Measurements from ENCODE around the gene TARS1.

Gene TARS1

GRCh38 chr5:33476992-33477391, 36.2 kb downstream of the TARS1 start:
- no peaks in the 10 kb centered on the region for H3K27me3 ChIP-seq (ENCODE audit: insufficient read depth, low read depth)
- no peak overlapping the region for H3K9ac ChIP-seq
- no peaks in the 10 kb centered on the region for H4K20me1 ChIP-seq (ENCODE audit: insufficient read depth)
- H3K79me2 ChIP-seq (ENCODE audit: insufficient read depth, low read depth) = no peaks in the 10 kb centered on the region
- no peaks in the 10 kb centered on the region for H3K4me1 ChIP-seq (ENCODE audit: low read depth, poor library complexity, severe bottlenecking)
- no peaks in the 10 kb centered on the region for H3K36me3 ChIP-seq (ENCODE audit: insufficient read depth)
- H3K4me3 ChIP-seq (IDR thresholded peaks at IDR 0.05; ENCODE audit: insufficient read depth, low read depth, low read length) = no peak overlapping the region
- no peak overlapping the region for H3K27ac ChIP-seq
- no peak for TF ChIP-seq CTCF (conservative IDR thresholded peaks at IDR 0.05; ENCODE audit: low read depth, low read length)
- H3K4me2 ChIP-seq = no peak overlapping the region
- no peak overlapping the region for H2AFZ ChIP-seq (ENCODE audit: low read depth)

GRCh38 chr5:33477816-33478215, 37.1 kb downstream of the TARS1 start:
- Histone ChIP-seq H4K20me1 (ENCODE audit: insufficient read depth) (no peaks in the 10 kb centered on the region), H3K27ac (no peak overlapping the region), H3K4me2 (no peak overlapping the region), H3K4me1 (ENCODE audit: low read depth, poor library complexity, severe bottlenecking) (no peaks in the 10 kb centered on the region), H3K4me3 (IDR thresholded peaks at IDR 0.05; ENCODE audit: insufficient read depth, low read depth, low read length) (no peak overlapping the region), H2AFZ (ENCODE audit: low read depth) (no peak overlapping the region), H3K36me3 (ENCODE audit: insufficient read depth) (no peaks in the 10 kb centered on the region), H3K79me2 (ENCODE audit: insufficient read depth, low read depth) (no peaks in the 10 kb centered on the region), H3K27me3 (ENCODE audit: insufficient read depth, low read depth) (no peaks in the 10 kb centered on the region), H3K9ac (no peak overlapping the region)
- no peak for TF ChIP-seq CTCF (conservative IDR thresholded peaks at IDR 0.05; ENCODE audit: low read depth, low read length)

- Histone ChIP-seq H3K4me2 (no peak overlapping the region), H3K36me3 (ENCODE audit: insufficient read depth) (no peaks in the 10 kb centered on the region), H3K4me1 (ENCODE audit: low read depth, poor library complexity, severe bottlenecking) (no peaks in the 10 kb centered on the region), H3K9ac (no peak overlapping the region), H4K20me1 (ENCODE audit: insufficient read depth) (no peaks in the 10 kb centered on the region), H3K79me2 (ENCODE audit: insufficient read depth, low read depth) (no peaks in the 10 kb centered on the region), H2AFZ (ENCODE audit: low read depth) (no peak overlapping the region), H3K27ac (no peak overlapping the region), H3K4me3 (IDR thresholded peaks at IDR 0.05; ENCODE audit: insufficient read depth, low read depth, low read length) (no peak overlapping the region), H3K27me3 (ENCODE audit: insufficient read depth, low read depth) (no peaks in the 10 kb centered on the region)
- TF ChIP-seq CTCF (conservative IDR thresholded peaks at IDR 0.05; ENCODE audit: low read depth, low read length) = no peak
Measured at GRCh38 chr5:33479311-33479710, 38.5 kb downstream of the TARS1 start.

- H4K20me1 ChIP-seq (ENCODE audit: insufficient read depth) = no peaks in the 10 kb centered on the region
- no peaks in the 10 kb centered on the region for H3K27me3 ChIP-seq (ENCODE audit: insufficient read depth, low read depth)
- H2AFZ ChIP-seq (ENCODE audit: low read depth) = no peak overlapping the region
- H3K4me2 ChIP-seq = no peak overlapping the region
- no peaks in the 10 kb centered on the region for H3K36me3 ChIP-seq (ENCODE audit: insufficient read depth)
- no peaks in the 10 kb centered on the region for H3K4me1 ChIP-seq (ENCODE audit: low read depth, poor library complexity, severe bottlenecking)
- no peak overlapping the region for H3K27ac ChIP-seq
- H3K4me3 ChIP-seq (IDR thresholded peaks at IDR 0.05; ENCODE audit: insufficient read depth, low read depth, low read length) = no peak overlapping the region
- no peaks in the 10 kb centered on the region for H3K79me2 ChIP-seq (ENCODE audit: insufficient read depth, low read depth)
- no peak overlapping the region for H3K9ac ChIP-seq
- TF ChIP-seq CTCF (conservative IDR thresholded peaks at IDR 0.05; ENCODE audit: low read depth, low read length) = no peak
Measured at GRCh38 chr5:33480876-33481275, 40.1 kb downstream of the TARS1 start.

GRCh38 chr5:33482335-33482734, 41.6 kb downstream of the TARS1 start:
- no peaks in the 10 kb centered on the region for H3K4me1 ChIP-seq (ENCODE audit: low read depth, poor library complexity, severe bottlenecking)
- H2AFZ ChIP-seq (ENCODE audit: low read depth) = no peak overlapping the region
- no peaks in the 10 kb centered on the region for H3K79me2 ChIP-seq (ENCODE audit: insufficient read depth, low read depth)
- no peaks in the 10 kb centered on the region for H3K27me3 ChIP-seq (ENCODE audit: insufficient read depth, low read depth)
- no peak overlapping the region for H3K27ac ChIP-seq
- H4K20me1 ChIP-seq (ENCODE audit: insufficient read depth) = no peaks in the 10 kb centered on the region
- no peak for TF ChIP-seq CTCF (conservative IDR thresholded peaks at IDR 0.05; ENCODE audit: low read depth, low read length)
- H3K9ac ChIP-seq = no peak overlapping the region
- H3K4me3 ChIP-seq (IDR thresholded peaks at IDR 0.05; ENCODE audit: insufficient read depth, low read depth, low read length) = no peak overlapping the region
- no peak overlapping the region for H3K4me2 ChIP-seq
- H3K36me3 ChIP-seq (ENCODE audit: insufficient read depth) = no peaks in the 10 kb centered on the region

Measured in KMS-11 (cell line).